ENCODE results near the gene CCL25.

Gene CCL25

DNA sequence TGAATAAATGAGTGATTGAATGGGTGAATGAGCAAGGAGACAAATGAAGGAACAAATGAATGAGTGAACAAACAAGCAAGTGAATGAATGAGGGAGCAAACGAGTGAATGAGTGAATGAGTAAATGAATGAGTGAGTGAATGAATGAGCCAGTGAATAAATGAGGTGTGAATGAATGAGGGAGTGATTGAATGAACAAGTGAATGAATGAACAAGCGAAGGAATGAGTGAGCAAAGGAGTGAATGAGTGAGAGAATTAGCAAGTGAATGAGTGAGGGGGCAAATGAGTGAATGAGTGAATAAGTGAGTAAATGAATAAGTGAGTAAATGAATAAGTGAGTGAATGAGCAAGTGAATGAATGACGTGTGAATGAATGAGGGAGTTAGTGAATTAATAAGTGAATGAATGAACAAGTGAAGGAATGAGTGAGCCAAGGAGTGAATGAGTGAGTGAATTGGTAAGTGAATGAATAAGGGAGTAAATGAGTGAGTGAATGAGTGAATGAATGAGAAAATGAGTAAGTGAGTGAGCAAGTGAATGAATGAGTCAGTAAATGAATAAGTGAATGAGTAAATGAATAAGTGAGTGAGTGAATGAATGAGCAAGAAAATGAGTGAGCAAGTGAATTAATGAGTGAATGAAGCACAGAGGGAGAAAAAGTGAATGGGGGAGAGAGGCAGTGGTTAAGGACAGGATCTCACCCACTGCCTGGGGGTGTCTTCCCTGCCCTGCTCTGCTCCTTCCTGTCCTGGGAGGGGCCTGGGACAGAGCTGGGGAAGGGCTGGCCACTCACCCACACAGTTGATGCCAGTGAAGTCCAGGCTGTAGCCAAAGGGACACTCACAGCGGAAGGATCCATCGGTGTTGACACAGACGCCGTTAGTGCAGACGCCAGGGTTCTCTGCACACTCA lies 36.4 kb downstream of the CCL25 start:
- ChIA-PET CTCF (no interaction called here), POLR2A (no interaction called here)
- no peak for DNase-seq (ENCODE audit: low read depth, low spot score)
- H3K4me3 ChIP-seq (ENCODE audit: low read depth, low read length), result no peak overlapping the region
- TF ChIP-seq, protein P1, sequence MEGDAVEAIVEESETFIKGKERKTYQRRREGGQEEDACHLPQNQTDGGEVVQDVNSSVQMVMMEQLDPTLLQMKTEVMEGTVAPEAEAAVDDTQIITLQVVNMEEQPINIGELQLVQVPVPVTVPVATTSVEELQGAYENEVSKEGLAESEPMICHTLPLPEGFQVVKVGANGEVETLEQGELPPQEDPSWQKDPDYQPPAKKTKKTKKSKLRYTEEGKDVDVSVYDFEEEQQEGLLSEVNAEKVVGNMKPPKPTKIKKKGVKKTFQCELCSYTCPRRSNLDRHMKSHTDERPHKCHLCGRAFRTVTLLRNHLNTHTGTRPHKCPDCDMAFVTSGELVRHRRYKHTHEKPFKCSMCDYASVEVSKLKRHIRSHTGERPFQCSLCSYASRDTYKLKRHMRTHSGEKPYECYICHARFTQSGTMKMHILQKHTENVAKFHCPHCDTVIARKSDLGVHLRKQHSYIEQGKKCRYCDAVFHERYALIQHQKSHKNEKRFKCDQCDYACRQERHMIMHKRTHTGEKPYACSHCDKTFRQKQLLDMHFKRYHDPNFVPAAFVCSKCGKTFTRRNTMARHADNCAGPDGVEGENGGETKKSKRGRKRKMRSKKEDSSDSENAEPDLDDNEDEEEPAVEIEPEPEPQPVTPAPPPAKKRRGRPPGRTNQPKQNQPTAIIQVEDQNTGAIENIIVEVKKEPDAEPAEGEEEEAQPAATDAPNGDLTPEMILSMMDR (IDR thresholded peaks at IDR 0.05; ENCODE audit: insufficient read depth, low read length, missing control alignments), result no peak

DNA sequence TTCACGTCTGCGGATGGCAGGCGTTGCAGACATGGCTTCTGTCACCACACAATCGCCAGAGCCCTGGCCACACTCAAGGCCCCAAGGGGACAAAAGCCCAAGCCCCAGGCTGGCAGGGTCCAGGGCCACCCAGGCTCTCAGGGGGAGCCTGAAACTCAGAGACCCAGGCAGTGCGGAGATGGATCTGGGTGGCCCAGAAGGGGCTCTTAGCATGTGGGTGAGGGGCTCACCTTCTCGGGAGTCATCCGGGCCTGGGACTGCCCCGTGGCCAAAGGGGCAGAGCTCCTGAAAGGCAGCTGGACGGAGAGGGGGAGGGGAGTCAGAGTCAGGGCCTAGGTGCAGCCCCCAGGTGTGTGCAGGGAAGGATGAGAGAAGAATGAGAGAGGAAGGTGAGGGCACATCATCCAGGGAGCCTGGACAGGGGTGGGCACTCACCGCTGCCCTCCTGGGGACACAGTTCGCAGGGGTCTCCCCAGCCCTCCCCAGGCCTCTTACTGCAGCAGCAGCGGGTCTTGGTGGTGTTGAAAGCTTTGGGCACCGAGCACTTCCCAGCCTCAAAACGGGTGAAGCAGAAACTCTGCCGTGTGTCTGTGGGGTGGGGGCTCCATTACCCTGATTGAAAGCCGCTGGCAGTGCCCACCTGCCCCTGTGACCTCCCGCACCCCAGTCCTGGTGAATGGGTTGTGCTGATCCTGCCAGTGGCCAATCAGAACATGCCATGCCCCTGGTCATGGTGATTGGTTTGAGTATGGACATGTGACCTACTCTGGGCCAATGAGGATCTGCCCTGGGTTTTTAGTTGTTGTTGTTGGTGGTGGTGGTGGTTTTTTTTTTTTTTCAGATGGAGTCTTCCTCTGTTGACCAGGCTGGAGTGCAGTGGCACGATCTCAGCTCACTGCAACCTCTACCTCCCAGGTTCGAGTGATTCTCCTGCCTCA lies 37.4 kb downstream of the CCL25 start:
- no peak for DNase-seq (ENCODE audit: low read depth, low spot score)
- TF ChIP-seq, protein P1 (IDR thresholded peaks at IDR 0.05; ENCODE audit: insufficient read depth, low read length, missing control alignments), result no peak
- ChIA-PET POLR2A (no interaction called here), CTCF (no interaction called here)
- H3K4me3 ChIP-seq (ENCODE audit: low read depth, low read length), result no peak overlapping the region

DNA sequence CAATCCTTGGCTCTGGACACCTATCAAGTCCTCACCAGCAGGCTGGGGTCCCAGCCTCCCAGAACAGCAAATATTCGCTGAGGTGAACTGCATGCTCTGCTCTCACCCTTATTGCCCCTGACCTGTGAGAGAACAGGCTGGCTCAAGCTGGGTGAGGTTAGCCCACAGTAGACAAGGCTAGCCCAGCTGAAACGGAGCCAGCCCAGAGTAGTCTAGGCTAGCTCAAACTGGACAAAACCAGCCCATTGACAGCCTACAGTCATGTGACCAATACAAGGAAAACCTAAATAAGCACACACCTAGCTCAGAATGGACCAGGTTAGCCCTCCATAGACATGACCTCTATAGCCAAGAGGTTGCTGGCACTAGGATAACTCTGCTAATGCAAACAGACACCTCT lies 38.4 kb downstream of the CCL25 start:
- TF ChIP-seq, protein P1 (IDR thresholded peaks at IDR 0.05; ENCODE audit: insufficient read depth, low read length, missing control alignments), result no peak
- H3K4me3 ChIP-seq (ENCODE audit: low read depth, low read length), result no peak overlapping the region
- CTCF ChIA-PET, result no interaction called here
- POLR2A ChIA-PET, result no interaction called here
- DNase-seq (ENCODE audit: low read depth, low spot score), result no peak

DNA sequence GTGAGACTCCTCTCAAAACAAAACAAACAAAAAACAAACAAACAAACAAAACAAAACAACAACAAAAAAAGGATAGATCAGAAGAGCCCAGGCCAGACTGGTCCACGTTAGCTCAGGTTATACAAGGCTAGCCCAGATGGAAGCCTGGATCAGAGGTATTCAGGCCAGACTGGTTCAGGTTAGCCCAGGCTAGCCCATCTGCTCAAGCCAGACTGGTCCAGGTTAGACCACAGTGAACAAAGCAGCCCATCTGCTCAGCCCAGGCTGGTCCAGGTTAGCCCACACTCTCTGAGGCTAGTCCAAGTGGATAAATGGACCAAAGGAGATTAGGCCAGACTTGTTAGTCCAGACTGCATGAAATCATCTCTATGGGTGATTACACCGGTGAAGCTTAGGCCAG lies 41.2 kb downstream of the CCL25 start:
- H3K4me3 ChIP-seq (ENCODE audit: low read depth, low read length), result no peak overlapping the region
- DNase-seq (ENCODE audit: low read depth, low spot score), result no peak
- TF ChIP-seq, protein P1 (IDR thresholded peaks at IDR 0.05; ENCODE audit: insufficient read depth, low read length, missing control alignments), result no peak
- POLR2A ChIA-PET, result no interaction called here
- CTCF ChIA-PET, result no interaction called here

DNA sequence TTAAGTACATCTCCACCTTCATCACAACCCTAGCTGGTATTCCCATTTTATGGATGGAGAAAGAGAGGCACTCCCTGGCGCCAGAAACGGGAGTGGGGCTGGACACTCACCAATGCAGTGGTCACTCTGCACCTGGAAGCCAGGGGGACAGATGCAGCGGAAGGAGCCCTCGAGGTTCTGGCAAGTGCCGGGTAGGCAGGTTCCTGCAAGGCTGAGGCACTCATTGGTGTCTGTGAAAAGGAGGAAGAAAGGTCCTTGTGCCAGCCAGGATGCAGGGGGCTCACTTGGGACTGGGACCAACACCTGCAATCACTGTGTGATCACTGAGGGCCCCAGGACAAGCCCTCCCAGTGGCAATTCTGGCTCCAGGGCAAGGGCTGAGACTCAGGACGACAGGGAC lies 41.8 kb downstream of the CCL25 start:
- CTCF ChIA-PET, result no interaction called here
- DNase-seq (ENCODE audit: low read depth, low spot score), result no peak
- TF ChIP-seq, protein P1 (IDR thresholded peaks at IDR 0.05; ENCODE audit: insufficient read depth, low read length, missing control alignments), result no peak
- no peak overlapping the region for H3K4me3 ChIP-seq (ENCODE audit: low read depth, low read length)
- POLR2A ChIA-PET, result no interaction called here

DNA sequence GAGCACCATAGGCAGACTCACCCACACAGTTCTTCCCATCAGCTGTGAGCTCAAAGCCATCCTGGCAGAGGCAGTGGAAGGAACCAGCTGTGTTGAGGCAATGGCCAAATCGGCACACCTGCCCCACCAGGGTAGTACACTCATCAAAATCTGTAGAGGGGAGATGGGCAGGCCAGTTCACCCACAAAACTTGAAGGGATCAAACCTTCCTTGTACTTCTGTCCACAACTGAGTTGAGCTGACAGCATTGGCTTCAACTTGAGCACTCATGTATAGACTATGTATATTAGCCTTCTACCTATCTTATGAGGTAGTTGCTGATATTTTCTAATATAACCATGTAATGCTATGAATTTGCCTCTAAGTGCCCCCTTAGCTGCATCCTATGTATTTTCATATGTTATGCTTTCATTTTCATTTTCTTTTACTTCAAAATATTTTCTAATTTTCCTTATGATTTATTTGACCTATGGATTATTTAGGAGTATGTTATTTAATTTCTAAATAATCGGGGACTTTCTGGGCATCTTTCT lies 42.9 kb downstream of the CCL25 start:
- CTCF ChIA-PET, result no interaction called here
- POLR2A ChIA-PET, result no interaction called here
- DNase-seq (ENCODE audit: low read depth, low spot score), result no peak
- TF ChIP-seq, protein P1 (IDR thresholded peaks at IDR 0.05; ENCODE audit: insufficient read depth, low read length, missing control alignments), result no peak
- no peak overlapping the region for H3K4me3 ChIP-seq (ENCODE audit: low read depth, low read length)

Measured in AG04449 (cell line).